HG03575 (cell line): Measurements from ENCODE around the gene PYGL.
"Not testable (repeated sequence)": the region's sequence is repeated elsewhere in the genome, so short reads cannot be mapped to it uniquely, and the experiment has no call there.

Source experiments
- ATAC-seq: cut with Tn5 transposase; IDR thresholded peaks from one replicate; pipeline ENCODE4 v1.9.1; 2021; ENCODE audit not compliant: unreplicated experiment, insufficient number of reproducible peaks, low FRiP score; ENCODE audit errors: extremely low read depth

PYGL gene

DNA sequence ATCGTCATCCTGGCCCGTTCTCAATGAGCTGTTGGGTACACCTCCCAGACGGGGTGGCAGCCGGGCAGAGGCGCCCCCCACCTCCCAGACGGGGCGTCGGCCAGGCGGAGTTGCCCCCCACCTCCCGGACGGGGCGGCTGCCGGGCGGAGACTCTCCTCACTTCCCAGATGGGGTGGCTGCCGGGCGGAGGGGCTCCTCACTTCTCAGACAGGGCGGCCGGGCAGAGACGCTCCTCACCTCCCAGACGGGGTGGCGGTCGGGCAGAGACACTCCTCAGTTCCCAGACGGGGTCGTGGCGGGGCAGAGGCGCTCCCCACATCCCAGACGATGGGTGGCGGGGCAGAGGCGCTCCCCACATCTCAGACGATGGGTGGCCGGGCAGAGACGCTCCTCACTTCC lies 12.1 kb upstream of the PYGL start:
- ATAC-seq = not testable (repeated sequence)

DNA sequence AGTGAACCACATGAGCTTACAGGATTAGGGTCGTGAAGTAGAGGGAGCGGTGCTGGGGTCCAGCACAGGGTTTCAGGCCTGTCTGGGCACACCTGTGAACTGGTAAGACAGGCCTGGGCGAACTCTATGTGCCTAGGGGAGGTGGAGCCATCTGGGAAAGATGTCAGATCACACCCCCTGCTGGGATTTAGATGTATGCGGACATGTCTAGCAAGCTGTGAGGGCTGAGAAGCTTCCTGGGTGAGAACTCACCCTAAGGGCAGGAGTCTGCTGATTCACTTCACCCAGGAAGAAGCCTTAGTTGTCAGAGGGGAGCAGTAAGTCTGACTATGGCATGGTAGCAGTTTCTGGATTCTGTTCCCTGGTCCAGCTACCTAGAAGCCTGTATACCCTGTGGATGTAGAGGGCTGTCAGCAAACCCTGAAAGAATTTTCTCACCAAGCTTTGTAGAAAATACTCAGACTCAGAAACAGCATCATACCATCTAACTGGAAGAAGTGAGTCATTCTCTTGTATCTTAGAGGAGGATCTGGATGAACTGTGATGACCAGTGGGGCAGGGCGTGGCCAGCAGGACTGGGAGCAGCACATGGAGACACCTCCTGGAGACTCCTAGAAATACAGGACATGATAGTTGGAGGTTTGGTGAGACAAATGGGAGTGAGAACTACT lies 11.2 kb upstream of the PYGL start:
- ATAC-seq = no peak

DNA sequence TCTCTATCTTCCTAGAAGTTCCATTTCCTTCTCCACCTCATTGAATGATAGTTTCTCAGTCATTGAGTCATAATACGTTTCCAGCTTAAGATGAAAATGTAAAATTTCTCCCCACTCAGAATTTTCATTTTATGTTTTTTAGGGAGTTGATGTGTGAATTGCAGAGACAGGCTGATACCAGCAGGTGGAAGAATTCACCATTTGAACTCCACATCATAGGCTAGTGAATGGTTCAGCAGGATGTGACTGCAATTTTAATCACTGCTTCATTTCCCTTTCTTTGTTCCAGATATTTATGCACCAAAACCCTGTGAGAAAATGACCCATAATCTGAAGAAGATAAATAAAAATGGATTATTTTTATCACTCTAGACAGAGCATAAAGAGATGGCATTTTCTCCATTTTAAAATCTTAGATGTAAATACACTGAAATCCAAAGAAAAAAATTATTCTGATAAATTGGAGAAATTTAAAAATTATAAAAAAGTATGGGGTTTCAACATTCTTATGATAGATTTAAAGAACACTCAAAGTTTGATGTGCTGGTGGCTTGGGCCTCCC lies 10.6 kb upstream of the PYGL start:
- ATAC-seq = no peak

DNA sequence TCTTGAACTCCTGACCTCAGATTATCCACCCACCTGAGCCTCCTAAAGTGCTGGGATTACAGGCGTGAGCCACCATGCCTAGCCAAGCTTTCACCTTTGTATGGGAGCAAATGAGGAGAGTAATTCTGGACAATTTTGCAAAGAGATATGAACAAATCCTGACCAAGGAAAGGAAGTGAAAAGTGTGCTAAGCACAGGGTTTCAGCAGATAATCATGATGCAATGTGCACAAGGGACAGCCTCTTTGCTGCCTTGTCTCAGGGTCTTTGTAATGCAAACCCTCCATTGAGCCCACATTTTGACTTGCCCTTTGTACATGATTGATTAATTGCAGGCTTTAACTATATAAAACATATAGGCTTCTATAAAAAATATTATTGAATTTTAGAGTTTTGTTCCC lies 9.2 kb upstream of the PYGL start:
- ATAC-seq = no peak

DNA sequence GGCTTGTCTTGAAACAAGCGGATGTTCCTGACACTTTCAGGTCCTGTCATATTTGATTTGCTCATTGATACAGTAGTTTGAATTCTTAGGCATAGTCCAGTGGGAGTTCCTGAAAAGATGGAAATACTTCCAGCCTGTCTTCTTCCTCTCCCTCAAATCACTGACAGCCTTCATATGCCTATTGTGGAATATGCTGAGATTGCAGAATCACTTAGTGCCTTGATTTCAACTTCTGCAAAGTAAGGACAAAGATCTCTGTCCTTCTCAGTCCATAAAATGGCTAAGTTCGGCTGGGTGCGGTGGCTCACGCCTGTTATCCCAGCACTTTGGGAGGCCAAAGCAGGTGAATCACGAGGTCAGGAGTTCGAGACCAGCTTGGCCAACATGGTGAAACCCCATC lies 6.7 kb upstream of the PYGL start:
- no peak for ATAC-seq

DNA sequence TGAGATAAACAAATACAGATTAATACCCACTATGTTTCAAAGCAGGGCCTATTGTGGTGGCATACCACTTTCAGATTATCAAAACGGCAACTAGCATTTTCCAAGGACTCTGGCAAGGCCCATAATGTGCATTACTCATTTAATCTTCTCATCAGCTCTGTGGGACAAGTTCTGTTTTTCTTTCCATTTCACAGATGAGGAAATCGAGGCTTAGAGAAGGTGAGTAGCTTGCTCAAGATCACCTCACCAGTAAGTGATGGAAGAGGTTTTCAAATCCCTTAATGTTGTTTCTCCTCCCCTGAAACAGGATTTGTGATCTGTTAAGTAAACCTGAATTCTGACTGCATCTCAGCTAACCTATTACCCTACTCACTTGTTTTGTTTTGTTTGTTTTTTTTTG lies 3.9 kb upstream of the PYGL start:
- ATAC-seq = no peak

DNA sequence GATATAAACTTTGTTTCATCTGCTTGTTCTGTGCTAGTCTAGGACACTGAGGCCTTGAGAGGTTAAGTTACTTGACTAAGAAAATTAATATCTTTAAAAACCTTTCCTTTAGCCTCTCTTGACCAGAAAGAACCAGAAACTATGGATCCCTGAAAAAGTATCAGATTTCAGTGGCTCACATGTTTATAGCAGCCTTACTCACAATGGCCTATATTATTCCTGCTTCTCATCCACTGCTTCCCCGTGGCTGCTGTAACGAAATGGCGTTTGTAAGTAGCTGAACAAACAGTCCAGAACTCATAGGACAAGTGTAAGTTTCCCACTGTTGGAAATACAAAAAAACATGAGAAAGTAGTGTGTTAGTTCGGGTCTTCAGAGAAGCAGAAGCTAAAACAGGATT lies 3.2 kb upstream of the PYGL start:
- ATAC-seq = no peak

DNA sequence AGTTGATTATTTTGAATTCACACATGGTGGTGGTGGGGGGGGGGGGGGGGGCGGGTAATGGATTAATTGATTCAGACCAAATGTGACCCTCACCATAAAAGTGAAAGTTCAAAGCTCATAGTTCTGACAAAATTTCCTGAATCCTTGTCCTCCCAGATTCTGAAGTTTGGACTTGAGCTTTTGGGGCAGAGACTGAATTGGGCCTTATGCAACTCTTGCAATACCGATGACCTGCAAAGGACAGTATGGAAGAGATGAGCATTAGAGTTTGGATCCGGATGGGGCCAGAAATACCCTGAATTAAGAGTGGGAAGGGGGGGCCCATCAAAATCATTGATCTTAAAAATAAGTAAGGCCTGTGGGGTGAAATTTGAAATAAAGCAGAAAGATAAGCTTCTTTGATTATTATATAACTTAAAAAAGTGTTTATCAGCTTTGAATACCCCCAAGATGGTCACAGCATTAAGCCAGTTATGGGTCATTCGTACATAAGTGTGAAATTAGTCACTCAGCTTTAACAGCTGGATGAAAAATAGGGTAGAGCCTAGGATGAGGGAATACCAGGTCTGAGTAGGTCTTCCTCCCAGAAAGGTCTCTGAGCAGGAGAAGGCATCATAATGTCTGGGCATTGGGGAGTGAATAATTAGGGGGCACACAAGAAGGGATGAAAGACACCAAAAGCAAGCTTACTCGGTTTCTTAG lies 2.1 kb upstream of the PYGL start:
- ATAC-seq = no peak

DNA sequence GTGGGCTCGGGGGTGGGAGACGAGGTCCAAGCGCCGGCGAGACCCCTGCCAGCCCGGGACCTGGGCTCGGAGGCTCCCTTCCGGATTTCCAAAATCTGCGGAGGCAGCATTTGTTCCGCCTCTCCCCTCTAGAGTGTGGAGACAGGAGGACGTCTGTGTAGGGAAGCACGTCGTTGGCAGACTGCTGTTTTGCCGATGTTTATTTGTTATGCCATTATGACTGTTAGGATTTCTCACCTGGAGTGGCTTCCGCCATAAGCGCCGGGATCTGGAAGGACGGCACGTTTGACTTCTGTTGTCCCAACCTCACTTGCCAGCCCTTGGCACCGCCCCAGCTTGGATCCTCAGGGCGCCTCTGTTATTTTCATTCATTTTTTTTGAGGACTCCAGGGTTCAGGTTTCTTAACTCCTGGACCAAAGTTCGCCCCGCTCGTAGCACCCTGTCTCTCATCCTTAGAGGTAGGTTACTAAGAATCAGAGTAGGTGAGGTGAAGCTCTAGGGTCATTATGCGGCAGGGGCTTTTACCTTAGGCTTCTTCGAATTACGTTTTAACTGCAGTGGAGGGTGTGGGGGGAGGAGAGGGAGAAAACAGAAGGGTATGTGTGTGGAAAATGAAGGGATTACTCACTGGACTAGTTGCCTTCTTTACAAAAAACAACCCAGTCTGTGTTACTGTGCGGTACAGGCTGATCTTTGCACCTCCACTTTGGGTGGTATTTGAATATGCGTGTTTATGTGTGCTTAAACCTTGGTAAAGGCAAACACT lies 547 bp upstream of the PYGL start:
- ATAC-seq = no peak

DNA sequence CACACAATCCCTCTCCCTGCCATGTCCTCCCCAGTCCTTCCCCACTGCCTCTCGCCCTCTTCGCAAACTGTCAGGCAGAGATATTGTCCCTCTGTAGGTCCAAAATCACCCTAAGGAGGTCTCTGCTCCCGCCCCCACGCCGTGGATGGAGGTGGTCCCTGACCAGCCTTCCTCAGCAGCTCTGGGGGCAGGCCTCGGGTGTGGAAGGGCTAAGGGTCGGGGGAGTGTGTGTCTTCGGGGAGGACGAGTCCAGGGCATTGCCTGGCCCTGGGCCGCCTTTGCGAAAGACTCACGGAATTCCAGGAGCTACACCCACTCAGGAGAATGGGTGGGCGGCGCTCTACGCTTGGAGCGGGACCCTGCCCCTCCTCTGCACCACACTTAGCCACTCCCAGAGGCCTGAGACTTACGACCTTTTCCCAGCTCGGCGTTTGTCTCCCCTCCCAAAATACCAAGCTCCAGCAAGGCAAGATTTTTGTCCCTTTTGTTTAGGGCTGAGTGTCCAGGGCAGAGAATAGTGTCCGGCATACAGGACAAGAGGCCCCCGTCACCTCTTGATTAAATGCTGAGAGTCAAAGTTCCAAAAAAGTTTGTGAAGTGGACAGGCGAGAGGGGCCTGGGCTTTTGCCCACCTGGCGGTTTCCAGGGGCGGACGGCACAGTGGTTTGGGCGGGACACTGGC lies 881 bp downstream of the PYGL start:
- no peak for ATAC-seq

DNA sequence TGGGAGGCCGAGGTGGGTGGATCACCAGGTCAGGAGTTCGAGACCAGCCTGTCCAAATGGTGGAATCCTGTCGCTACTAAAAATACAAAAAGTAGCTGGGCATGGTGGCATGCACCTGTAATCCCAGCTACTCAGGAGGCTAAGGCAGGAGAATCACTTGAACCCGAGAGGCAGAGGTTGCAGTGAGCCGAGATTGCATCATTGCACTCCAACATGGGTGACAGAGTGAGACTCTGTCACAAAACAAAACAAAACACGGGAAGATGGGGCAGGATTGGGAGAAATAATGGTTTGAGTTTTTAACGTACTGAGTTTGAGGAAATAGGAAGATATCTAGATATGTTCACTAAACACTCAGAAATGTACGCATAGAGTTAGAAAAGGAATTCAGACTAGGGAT lies 2.6 kb downstream of the PYGL start:
- not testable (repeated sequence) for ATAC-seq

DNA sequence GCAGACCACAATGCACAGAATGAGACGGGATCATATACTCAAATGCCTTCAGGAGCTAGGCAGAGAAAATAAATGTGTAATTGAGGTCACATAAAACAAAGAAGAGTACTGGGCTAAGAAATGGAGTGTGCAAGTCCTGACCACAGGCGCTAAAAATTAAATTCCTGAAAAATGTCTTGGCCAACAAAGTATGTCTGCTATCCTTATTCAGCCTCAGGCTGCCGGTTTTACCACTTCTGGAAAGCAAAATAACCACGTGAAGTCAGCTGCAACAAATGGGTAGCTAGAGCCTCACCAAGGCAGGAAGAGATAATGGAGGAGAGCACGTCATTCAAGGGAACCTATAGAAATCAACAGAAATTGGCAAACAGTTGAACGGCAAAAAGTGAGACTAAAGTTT lies 3.1 kb downstream of the PYGL start:
- no peak for ATAC-seq

DNA sequence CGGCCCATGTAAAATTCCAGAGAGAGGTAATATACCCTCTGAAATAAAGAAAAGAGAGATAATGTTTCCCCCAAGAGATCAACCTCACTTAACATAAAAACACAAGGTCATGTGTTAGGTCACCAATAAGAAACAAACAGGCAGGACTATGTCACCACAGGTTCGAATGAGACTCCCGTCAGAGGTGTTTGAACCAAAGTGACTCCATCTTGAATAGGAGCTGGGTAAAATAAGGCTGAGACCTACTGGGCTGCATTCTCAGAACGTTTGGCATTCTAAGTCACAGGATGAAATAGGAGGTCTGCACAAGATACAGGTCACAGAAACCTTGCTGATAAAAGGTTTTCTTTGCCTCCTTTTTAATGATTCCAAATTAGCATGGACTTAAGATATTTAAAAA lies 6.5 kb downstream of the PYGL start:
- ATAC-seq = no peak

DNA sequence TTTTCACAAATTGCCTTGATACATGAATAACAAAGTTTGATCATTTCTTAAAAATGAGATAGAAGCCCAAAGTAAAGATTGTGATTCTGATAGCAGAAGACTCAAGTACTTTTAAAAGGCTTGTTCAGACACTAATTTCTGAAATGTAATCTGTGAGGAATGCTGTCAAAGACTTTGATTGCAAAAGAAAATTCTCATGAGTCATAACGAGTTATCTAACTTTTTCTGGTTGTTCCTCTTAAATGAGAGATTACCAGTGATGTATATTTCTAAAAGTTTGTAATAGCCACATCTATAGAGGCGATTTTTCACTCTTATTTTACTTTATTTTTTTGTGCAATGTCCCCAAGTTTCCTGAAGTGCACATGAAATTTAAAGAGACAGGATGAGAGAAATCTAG lies 7.0 kb downstream of the PYGL start:
- ATAC-seq = no peak

DNA sequence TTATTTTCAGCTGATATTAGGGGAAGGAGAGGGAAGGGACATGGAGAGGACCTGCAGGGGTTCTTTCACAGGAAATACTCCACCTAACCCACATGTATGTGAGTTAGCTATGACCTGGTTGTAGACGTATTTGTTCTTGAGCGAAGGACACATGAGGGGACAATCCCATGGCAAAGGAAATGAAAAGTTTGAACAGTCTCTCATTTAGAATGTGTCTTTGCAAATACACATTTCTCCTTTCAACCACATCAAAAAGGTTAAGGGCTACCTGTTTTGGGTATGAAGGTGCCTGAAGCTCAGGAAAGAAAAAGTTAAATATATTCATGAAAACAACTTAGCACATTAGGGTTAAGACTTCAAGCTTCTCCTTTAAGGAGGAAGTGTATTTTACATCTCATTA lies 7.4 kb downstream of the PYGL start:
- no peak for ATAC-seq

DNA sequence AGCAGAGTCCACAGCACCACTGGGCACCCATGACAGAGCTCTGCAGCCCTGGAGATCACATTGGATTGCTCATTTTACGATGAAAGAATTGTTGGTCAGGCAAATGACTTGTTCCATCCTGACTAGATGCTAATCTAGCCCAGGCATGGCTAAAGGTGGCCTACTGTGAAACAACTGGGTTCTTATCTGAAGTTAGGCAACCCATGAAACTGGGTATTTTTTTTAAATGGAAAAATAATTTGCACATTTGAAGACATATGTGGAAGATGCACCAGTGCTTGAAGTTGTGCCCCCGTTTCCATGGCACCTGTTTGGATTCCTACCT lies 8.3 kb downstream of the PYGL start:
- ATAC-seq = no peak

DNA sequence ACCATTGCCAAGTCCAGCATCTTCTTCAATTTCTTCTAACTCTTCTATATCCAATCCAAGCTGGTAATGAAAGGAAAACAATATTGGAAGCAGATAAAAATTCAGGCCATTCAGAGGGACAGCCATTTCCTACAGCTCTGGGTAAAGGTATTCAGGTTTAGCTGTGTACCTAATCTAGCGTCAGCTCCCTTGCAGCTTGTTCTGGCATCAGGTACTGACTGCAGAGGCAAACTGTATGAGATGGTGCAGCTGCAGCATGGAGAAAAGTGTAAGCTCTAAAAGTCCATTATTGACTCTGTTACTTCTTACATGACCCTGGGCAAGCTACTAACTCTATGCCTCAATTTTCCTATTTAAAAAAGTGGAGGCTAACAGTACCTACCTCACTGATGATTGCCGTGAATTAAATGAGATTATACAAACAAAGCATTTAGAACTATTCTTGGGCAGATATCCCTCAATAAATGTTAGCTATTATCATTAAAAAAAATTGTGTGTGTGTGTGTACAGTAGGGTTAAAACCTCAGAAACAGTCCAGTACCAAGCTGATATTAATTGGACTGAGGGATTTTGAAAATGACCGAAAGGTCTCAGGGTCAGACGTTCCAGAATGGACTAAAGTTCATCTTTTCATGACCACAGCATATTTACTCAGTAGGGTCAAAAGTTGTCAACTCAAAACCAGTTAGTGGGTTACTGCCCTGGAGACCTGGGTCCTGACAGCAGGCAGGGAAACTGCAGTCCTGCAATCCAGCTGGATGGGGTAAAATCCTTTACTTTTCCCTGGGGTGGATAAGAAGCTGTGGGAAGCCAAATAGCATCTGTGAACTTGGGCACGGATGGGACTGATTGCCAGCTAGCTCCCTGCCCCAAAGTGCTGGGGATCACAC lies 8.9 kb downstream of the PYGL start:
- ATAC-seq = no peak

DNA sequence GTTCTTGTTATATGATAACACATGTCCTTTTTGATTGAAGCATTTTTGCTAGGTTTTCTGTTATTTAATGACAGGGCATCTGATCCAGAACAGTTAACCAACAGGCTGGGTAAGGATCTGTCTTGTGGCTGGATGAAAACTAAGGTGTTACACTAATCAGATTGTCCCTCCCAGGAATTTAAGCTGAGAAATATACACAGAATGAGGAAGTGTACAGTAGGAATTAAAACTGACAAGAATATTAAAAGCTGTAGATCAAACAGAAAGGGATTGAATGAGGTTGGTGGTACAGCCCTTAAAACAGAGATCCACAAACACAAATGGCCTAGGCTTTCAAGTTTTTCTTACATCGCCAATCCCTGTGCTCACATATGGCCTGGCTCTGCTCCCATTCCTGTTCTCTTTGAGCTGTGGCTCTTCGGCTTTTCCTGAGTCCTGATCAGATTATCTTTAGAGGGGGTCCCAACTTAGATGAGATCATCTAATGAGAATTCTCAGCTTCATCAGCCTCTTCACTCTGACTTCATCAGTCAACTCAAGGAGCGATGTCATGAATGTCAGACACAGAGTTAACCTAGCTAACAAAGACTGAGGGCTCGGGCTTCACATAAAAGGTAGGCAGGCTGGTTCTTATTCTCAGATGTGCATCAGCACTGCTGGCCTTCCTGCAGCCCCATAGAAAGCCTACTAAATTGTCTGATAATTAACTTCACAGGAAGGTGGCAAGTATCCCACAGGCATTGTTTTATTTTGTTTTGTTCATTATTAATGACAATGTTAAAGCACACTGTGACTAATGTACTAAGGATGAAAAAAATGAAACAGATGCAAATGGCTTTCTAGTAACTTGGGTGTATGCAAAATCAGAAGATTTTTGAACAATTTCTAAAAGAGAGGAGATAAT lies 11.4 kb downstream of the PYGL start:
- ATAC-seq = no peak
